WTC11 (cell line): ENCODE measurements around the gene BLOC1S5.

Experiments used
- ELF4 ChIP-seq: sonication (generic); formaldehyde crosslinking; IDR thresholded peaks from 2 replicates; pipeline ENCODE4 v1.8.1; 2022; ENCODE audit warnings: low read depth, mild to moderate bottlenecking, moderate library complexity, missing genetic modification reagents
- SMAD3 ChIP-seq: sonication (generic); formaldehyde crosslinking; IDR thresholded peaks from 2 replicates; pipeline ENCODE4 v1.8.0; 2022; ENCODE audit warnings: missing genetic modification reagents, mild to moderate bottlenecking, borderline replicate concordance
- SP1 ChIP-seq: sonication (generic); formaldehyde crosslinking; conservative IDR thresholded peaks from 2 replicates; pipeline ENCODE4 v1.8.1; 2022; ENCODE audit warnings: missing genetic modification reagents
- TF ChIP-seq, protein P1 (sequence below): fragments of 200-600 bp; IDR thresholded peaks from 2 replicates; pipeline ENCODE4 v1.8.0; 2022; ENCODE audit warnings: antibody characterized with exemption
- TF ChIP-seq, protein P2 (sequence below): sonication (generic); formaldehyde crosslinking; conservative IDR thresholded peaks from 2 replicates; pipeline ENCODE4 v1.8.1; 2023; ENCODE audit warnings: mild to moderate bottlenecking, low read depth, missing genetic modification reagents, moderate library complexity
- TF ChIP-seq, protein P3 (sequence below): sonication (generic); formaldehyde crosslinking; IDR thresholded peaks from 2 replicates; pipeline ENCODE4 v1.8.1; 2023; ENCODE audit warnings: mild to moderate bottlenecking, missing genetic modification reagents, borderline replicate concordance
- TF ChIP-seq, protein P4 (sequence below): sonication (generic); formaldehyde crosslinking; IDR thresholded peaks from 2 replicates; pipeline ENCODE4 v1.8.0; 2022; ENCODE audit warnings: mild to moderate bottlenecking, missing genetic modification reagents
- TF ChIP-seq, protein P5 (sequence below): sonication (generic); formaldehyde crosslinking; IDR thresholded peaks from 2 replicates; pipeline ENCODE4 v1.8.1; 2022; ENCODE audit warnings: low read depth, mild to moderate bottlenecking, moderate library complexity, missing genetic modification reagents, borderline replicate concordance
- TF ChIP-seq, protein P6 (sequence below): sonication (generic); formaldehyde crosslinking; IDR thresholded peaks from 2 replicates; pipeline ENCODE4 v1.8.1; 2022; ENCODE audit warnings: low read depth, missing genetic modification reagents, borderline replicate concordance
- TF ChIP-seq, protein P7 (sequence below): sonication (generic); formaldehyde crosslinking; IDR thresholded peaks from 2 replicates; pipeline ENCODE4 v1.8.1; 2023; ENCODE audit warnings: mild to moderate bottlenecking, missing genetic modification reagents

DNA sequence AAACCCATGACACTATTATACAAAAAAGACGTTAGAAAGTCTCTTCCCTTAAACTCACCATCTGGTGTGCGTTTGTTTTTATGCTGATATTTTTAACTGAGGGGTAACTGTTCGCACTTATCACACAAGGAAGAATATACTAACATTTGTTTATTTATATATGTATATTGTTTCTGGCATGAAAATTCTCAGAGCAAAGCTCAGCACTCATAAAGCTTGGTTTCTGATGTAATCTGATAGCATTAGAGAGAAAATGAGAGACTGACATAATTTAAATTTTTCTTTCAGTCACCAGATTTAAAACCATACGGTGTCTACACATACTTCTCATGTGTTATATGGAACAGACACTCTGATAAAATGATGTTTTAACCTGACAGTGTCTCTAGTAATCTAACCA, 6.9 kb downstream of the BLOC1S5 start:
- TF ChIP-seq, protein P1, sequence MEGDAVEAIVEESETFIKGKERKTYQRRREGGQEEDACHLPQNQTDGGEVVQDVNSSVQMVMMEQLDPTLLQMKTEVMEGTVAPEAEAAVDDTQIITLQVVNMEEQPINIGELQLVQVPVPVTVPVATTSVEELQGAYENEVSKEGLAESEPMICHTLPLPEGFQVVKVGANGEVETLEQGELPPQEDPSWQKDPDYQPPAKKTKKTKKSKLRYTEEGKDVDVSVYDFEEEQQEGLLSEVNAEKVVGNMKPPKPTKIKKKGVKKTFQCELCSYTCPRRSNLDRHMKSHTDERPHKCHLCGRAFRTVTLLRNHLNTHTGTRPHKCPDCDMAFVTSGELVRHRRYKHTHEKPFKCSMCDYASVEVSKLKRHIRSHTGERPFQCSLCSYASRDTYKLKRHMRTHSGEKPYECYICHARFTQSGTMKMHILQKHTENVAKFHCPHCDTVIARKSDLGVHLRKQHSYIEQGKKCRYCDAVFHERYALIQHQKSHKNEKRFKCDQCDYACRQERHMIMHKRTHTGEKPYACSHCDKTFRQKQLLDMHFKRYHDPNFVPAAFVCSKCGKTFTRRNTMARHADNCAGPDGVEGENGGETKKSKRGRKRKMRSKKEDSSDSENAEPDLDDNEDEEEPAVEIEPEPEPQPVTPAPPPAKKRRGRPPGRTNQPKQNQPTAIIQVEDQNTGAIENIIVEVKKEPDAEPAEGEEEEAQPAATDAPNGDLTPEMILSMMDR, result no peak
- TF ChIP-seq SP1 (CRISPR knock-in tag), result no peak
- TF ChIP-seq, protein P2, sequence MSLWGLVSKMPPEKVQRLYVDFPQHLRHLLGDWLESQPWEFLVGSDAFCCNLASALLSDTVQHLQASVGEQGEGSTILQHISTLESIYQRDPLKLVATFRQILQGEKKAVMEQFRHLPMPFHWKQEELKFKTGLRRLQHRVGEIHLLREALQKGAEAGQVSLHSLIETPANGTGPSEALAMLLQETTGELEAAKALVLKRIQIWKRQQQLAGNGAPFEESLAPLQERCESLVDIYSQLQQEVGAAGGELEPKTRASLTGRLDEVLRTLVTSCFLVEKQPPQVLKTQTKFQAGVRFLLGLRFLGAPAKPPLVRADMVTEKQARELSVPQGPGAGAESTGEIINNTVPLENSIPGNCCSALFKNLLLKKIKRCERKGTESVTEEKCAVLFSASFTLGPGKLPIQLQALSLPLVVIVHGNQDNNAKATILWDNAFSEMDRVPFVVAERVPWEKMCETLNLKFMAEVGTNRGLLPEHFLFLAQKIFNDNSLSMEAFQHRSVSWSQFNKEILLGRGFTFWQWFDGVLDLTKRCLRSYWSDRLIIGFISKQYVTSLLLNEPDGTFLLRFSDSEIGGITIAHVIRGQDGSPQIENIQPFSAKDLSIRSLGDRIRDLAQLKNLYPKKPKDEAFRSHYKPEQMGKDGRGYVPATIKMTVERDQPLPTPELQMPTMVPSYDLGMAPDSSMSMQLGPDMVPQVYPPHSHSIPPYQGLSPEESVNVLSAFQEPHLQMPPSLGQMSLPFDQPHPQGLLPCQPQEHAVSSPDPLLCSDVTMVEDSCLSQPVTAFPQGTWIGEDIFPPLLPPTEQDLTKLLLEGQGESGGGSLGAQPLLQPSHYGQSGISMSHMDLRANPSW (CRISPR knock-in tag), result no peak
- TF ChIP-seq, protein P3, sequence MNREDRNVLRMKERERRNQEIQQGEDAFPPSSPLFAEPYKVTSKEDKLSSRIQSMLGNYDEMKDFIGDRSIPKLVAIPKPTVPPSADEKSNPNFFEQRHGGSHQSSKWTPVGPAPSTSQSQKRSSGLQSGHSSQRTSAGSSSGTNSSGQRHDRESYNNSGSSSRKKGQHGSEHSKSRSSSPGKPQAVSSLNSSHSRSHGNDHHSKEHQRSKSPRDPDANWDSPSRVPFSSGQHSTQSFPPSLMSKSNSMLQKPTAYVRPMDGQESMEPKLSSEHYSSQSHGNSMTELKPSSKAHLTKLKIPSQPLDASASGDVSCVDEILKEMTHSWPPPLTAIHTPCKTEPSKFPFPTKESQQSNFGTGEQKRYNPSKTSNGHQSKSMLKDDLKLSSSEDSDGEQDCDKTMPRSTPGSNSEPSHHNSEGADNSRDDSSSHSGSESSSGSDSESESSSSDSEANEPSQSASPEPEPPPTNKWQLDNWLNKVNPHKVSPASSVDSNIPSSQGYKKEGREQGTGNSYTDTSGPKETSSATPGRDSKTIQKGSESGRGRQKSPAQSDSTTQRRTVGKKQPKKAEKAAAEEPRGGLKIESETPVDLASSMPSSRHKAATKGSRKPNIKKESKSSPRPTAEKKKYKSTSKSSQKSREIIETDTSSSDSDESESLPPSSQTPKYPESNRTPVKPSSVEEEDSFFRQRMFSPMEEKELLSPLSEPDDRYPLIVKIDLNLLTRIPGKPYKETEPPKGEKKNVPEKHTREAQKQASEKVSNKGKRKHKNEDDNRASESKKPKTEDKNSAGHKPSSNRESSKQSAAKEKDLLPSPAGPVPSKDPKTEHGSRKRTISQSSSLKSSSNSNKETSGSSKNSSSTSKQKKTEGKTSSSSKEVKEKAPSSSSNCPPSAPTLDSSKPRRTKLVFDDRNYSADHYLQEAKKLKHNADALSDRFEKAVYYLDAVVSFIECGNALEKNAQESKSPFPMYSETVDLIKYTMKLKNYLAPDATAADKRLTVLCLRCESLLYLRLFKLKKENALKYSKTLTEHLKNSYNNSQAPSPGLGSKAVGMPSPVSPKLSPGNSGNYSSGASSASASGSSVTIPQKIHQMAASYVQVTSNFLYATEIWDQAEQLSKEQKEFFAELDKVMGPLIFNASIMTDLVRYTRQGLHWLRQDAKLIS (CRISPR knock-in tag), result no peak
- TF ChIP-seq, protein P4, sequence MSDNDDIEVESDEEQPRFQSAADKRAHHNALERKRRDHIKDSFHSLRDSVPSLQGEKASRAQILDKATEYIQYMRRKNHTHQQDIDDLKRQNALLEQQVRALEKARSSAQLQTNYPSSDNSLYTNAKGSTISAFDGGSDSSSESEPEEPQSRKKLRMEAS, result no peak
- TF ChIP-seq, protein P5, sequence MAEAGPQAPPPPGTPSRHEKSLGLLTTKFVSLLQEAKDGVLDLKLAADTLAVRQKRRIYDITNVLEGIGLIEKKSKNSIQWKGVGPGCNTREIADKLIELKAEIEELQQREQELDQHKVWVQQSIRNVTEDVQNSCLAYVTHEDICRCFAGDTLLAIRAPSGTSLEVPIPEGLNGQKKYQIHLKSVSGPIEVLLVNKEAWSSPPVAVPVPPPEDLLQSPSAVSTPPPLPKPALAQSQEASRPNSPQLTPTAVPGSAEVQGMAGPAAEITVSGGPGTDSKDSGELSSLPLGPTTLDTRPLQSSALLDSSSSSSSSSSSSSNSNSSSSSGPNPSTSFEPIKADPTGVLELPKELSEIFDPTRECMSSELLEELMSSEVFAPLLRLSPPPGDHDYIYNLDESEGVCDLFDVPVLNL, result no peak
- no peak for TF ChIP-seq SMAD3 (CRISPR knock-in tag)
- TF ChIP-seq, protein P6, sequence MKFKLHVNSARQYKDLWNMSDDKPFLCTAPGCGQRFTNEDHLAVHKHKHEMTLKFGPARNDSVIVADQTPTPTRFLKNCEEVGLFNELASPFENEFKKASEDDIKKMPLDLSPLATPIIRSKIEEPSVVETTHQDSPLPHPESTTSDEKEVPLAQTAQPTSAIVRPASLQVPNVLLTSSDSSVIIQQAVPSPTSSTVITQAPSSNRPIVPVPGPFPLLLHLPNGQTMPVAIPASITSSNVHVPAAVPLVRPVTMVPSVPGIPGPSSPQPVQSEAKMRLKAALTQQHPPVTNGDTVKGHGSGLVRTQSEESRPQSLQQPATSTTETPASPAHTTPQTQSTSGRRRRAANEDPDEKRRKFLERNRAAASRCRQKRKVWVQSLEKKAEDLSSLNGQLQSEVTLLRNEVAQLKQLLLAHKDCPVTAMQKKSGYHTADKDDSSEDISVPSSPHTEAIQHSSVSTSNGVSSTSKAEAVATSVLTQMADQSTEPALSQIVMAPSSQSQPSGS (CRISPR knock-in tag), result no peak
- no peak for TF ChIP-seq ELF4
- TF ChIP-seq, protein P7, sequence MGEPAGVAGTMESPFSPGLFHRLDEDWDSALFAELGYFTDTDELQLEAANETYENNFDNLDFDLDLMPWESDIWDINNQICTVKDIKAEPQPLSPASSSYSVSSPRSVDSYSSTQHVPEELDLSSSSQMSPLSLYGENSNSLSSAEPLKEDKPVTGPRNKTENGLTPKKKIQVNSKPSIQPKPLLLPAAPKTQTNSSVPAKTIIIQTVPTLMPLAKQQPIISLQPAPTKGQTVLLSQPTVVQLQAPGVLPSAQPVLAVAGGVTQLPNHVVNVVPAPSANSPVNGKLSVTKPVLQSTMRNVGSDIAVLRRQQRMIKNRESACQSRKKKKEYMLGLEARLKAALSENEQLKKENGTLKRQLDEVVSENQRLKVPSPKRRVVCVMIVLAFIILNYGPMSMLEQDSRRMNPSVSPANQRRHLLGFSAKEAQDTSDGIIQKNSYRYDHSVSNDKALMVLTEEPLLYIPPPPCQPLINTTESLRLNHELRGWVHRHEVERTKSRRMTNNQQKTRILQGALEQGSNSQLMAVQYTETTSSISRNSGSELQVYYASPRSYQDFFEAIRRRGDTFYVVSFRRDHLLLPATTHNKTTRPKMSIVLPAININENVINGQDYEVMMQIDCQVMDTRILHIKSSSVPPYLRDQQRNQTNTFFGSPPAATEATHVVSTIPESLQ (CRISPR knock-in tag), result no peak
